ENCODE measurements around the gene RAD50.
A peak's percentile ranks its signal among the peaks of the same experiment; 100 is the strongest.

RAD50 gene

GRCh38 chr5:132641841-132642240, 85.1 kb downstream of the RAD50 start:
- Histone ChIP-seq H3K9me3 (ENCODE audit: control insufficient read depth in 5 of 5, low read length in 5 of 5) (no peaks in the 10 kb centered on the region), H3K27ac (ENCODE audit: low read depth, low read length) (no peak overlapping the region), H3K4me1 (ENCODE audit: control insufficient read depth in 5 of 5, insufficient read depth in 5 of 5, low read length in 5 of 5) (no peaks in the 10 kb centered on the region), H3K4me3 (ENCODE audit: low read depth in 1 of 5, low read length in 5 of 5) (no peak overlapping the region), H3K36me3 (ENCODE audit: control insufficient read depth in 5 of 5, insufficient read depth in 5 of 5, low read length in 5 of 5) (peaks cover 15 to 61% (median 50%) of the 10 kb centered on the region in 5 donors), H3K9ac (ENCODE audit: low read length in 5 of 5) (no peak overlapping the region), H3K27me3 (ENCODE audit: control insufficient read depth in 5 of 5, insufficient read depth in 4 of 5, low read length in 5 of 5) (no peaks in the 10 kb centered on the region)

DNA sequence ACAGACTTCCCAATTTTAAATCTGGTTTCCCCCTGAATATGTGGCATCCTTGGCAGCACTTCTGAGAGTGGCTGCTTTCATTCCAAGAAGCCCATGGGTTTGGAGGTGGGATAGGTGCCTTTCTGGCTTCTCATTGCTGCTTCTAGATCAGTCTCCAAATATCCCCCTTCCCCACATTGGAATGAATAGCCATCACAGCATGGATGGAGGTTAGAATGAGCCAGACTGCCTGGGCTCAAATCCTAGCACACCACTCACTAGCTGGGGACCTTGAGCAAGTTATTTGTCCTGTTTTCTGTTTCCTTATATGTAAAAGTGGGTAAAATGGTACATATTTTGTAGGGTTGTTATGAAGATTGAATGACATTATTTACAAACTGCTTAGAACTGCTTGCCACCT, 87.4 kb downstream of the RAD50 start:
- Histone ChIP-seq H3K27ac (ENCODE audit: low read depth, low read length) (no peak overlapping the region), H3K4me1 (ENCODE audit: control insufficient read depth in 5 of 5, insufficient read depth in 5 of 5, low read length in 5 of 5) (no peaks in the 10 kb centered on the region), H3K4me3 (ENCODE audit: low read depth in 1 of 5, low read length in 5 of 5) (no peak overlapping the region), H3K36me3 (ENCODE audit: control insufficient read depth in 5 of 5, insufficient read depth in 5 of 5, low read length in 5 of 5) (peaks cover 8 to 38% (median 32%) of the 10 kb centered on the region in 5 donors), H3K27me3 (ENCODE audit: control insufficient read depth in 5 of 5, insufficient read depth in 4 of 5, low read length in 5 of 5) (no peaks in the 10 kb centered on the region), H3K9me3 (ENCODE audit: control insufficient read depth in 5 of 5, low read length in 5 of 5) (peaks cover 0 to 10% (median 5%) of the 10 kb centered on the region in 5 donors), H3K9ac (ENCODE audit: low read length in 5 of 5) (no peak overlapping the region)

DNA sequence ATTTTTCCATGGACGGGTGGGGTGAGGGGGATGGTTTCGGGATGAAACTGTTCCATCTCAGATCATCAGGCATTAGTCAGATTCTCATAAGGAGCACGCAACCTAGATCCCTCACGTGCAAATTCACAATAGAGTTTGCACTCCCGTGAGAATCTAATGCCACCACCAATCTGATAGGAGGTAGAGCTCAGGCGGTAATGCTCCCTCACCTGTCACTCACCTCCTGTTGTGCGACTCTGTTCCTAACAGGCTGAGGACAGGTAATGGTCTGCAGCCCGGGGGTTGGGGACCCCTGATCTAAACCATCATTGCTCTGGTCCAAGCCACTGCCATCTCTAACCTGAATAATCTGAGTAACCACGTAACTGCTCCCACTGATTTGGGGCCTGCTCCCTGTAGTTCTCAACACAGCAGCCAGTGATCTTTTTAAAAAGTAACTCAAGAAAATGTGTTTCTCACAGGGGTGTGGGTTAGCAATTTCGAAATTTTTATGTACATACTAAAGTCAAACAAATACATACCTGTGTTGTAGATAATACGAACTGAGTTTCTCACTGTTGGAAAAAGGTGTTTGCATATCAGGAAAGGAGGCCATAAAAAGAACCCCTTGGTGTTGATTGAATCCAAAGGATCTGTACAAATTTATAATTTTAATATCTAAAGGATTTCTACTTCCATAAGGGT, 89.9 kb downstream of the RAD50 start:
- no peak overlapping the region for H3K9ac ChIP-seq (ENCODE audit: low read length in 5 of 5)
- H3K27ac ChIP-seq (ENCODE audit: low read depth, low read length) = no peak overlapping the region

GRCh38 chr5:132647473-132647872, 90.7 kb downstream of the RAD50 start:
- Histone ChIP-seq H3K27me3 (ENCODE audit: control insufficient read depth in 5 of 5, insufficient read depth in 4 of 5, low read length in 5 of 5) (peaks cover 0 to 1% (median 0%) of the 10 kb centered on the region in 5 donors), H3K9me3 (ENCODE audit: control insufficient read depth in 5 of 5, low read length in 5 of 5) (peaks cover 0 to 10% (median 5%) of the 10 kb centered on the region in 5 donors), H3K36me3 (ENCODE audit: control insufficient read depth in 5 of 5, insufficient read depth in 5 of 5, low read length in 5 of 5) (peaks cover 2 to 10% (median 8%) of the 10 kb centered on the region in 5 donors), H3K9ac (ENCODE audit: low read length in 5 of 5) (no peak overlapping the region), H3K4me3 (ENCODE audit: low read depth in 1 of 5, low read length in 5 of 5) (no peak overlapping the region), H3K4me1 (ENCODE audit: control insufficient read depth in 5 of 5, insufficient read depth in 5 of 5, low read length in 5 of 5) (no peaks in the 10 kb centered on the region), H3K27ac (ENCODE audit: low read depth, low read length) (no peak overlapping the region)

More for the DNA sequence above, 89.9 kb downstream of the RAD50 start:
- Histone ChIP-seq H3K36me3 (ENCODE audit: control insufficient read depth in 5 of 5, insufficient read depth in 5 of 5, low read length in 5 of 5) (peaks cover 5 to 16% (median 15%) of the 10 kb centered on the region in 5 donors), H3K4me1 (ENCODE audit: control insufficient read depth in 5 of 5, insufficient read depth in 5 of 5, low read length in 5 of 5) (no peaks in the 10 kb centered on the region), H3K4me3 (ENCODE audit: low read depth in 1 of 5, low read length in 5 of 5) (no peak overlapping the region), H3K9me3 (ENCODE audit: control insufficient read depth in 5 of 5, low read length in 5 of 5) (peaks cover 0 to 10% (median 5%) of the 10 kb centered on the region in 5 donors), H3K27me3 (ENCODE audit: control insufficient read depth in 5 of 5, insufficient read depth in 4 of 5, low read length in 5 of 5) (no peaks in the 10 kb centered on the region)

DNA sequence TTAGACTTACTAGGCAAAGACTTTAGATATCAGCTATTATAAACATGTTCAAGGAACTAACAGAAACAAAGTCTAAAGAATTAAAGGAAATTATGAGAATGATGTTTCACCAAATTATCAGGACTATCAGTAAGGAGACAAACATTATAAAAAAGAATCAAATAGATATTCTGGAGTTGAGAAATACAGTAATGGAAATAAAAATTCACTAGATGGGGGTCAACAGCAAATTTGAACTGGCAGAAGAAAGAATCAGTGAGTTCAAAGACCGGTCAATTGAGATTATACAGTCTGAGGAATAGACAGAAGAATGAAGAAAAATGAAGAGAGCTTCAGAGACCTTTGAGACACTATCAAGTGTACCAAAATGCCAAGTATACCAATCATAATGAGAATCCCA, 91.6 kb downstream of the RAD50 start:
- Histone ChIP-seq H3K4me1 (ENCODE audit: control insufficient read depth in 5 of 5, insufficient read depth in 5 of 5, low read length in 5 of 5) (no peaks in the 10 kb centered on the region), H3K9me3 (ENCODE audit: control insufficient read depth in 5 of 5, low read length in 5 of 5) (peaks cover 0 to 10% (median 5%) of the 10 kb centered on the region in 5 donors), H3K36me3 (ENCODE audit: control insufficient read depth in 5 of 5, insufficient read depth in 5 of 5, low read length in 5 of 5) (peaks cover 0 to 1% (median under 1%) of the 10 kb centered on the region in 5 donors), H3K27me3 (ENCODE audit: control insufficient read depth in 5 of 5, insufficient read depth in 4 of 5, low read length in 5 of 5) (peaks cover 0 to 2% (median 0%) of the 10 kb centered on the region in 5 donors), H3K4me3 (ENCODE audit: low read depth in 1 of 5, low read length in 5 of 5) (no peak overlapping the region), H3K9ac (ENCODE audit: low read length in 5 of 5) (no peak overlapping the region), H3K27ac (ENCODE audit: low read depth, low read length) (no peak overlapping the region)

- Histone ChIP-seq H3K9ac (ENCODE audit: low read length in 5 of 5) (no peak overlapping the region), H3K4me1 (ENCODE audit: control insufficient read depth in 5 of 5, insufficient read depth in 5 of 5, low read length in 5 of 5) (peaks cover 0 to 14% (median 12%) of the 10 kb centered on the region in 5 donors)
These were observed 95.2 kb downstream of the RAD50 start for GRCh38 chr5:132651838-132652469.

DNA sequence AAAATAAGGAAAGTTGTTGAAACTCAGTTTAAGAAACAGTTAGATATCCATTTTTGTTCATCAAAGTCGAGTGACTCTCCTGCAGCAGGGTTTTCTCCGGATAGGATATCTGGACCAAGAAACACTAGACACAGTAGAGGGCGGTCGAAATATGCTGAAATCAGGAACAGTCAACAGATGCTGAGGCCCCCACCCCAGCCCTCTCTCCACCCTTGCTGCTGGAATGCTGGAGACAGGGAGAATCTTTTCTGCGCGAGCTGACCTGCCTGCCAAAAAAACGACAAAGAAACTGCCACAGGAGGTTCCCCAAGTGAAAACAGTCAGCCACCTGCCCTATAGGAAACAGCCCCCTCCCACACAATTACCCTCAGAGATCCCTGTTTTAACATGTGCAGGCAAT, 96.9 kb downstream of the RAD50 start:
- Histone ChIP-seq H3K27ac (ENCODE audit: low read depth, low read length) (no peak overlapping the region), H3K36me3 (ENCODE audit: control insufficient read depth in 5 of 5, insufficient read depth in 5 of 5, low read length in 5 of 5) (no peaks in the 10 kb centered on the region), H3K27me3 (ENCODE audit: control insufficient read depth in 5 of 5, insufficient read depth in 4 of 5, low read length in 5 of 5) (peaks cover 0 to 20% (median 9%) of the 10 kb centered on the region in 5 donors), H3K9ac (ENCODE audit: low read length in 5 of 5) (no peak overlapping the region), H3K4me3 (ENCODE audit: low read depth in 1 of 5, low read length in 5 of 5) (no peak overlapping the region), H3K9me3 (ENCODE audit: control insufficient read depth in 5 of 5, low read length in 5 of 5) (peaks cover 0 to under 1% (median 0%) of the 10 kb centered on the region in 5 donors), H3K4me1 (ENCODE audit: control insufficient read depth in 5 of 5, insufficient read depth in 5 of 5, low read length in 5 of 5) (peaks cover 0 to 25% (median 22%) of the 10 kb centered on the region in 5 donors)

More at GRCh38 chr5:132651838-132652469, 95.2 kb downstream of the RAD50 start:
- Histone ChIP-seq H3K4me3 (ENCODE audit: low read depth in 1 of 5, low read length in 5 of 5) (no peak overlapping the region), H3K27ac (ENCODE audit: low read depth, low read length) (no peak overlapping the region), H3K27me3 (ENCODE audit: control insufficient read depth in 5 of 5, insufficient read depth in 4 of 5, low read length in 5 of 5) (peaks cover 0 to 17% (median 8%) of the 10 kb centered on the region in 5 donors), H3K9me3 (ENCODE audit: control insufficient read depth in 5 of 5, low read length in 5 of 5) (peaks cover 0 to 10% (median 5%) of the 10 kb centered on the region in 5 donors), H3K36me3 (ENCODE audit: control insufficient read depth in 5 of 5, insufficient read depth in 5 of 5, low read length in 5 of 5) (no peaks in the 10 kb centered on the region)

- Histone ChIP-seq H3K36me3 (ENCODE audit: control insufficient read depth in 5 of 5, insufficient read depth in 5 of 5, low read length in 5 of 5) (no peaks in the 10 kb centered on the region), H3K27ac (ENCODE audit: low read depth, low read length) (no peak overlapping the region), H3K4me3 (ENCODE audit: low read depth in 1 of 5, low read length in 5 of 5) (peak overlapping the region; percentile 13 to 62 (median 48)), H3K4me1 (ENCODE audit: control insufficient read depth in 5 of 5, insufficient read depth in 5 of 5, low read length in 5 of 5) (peaks cover 0 to 25% (median 22%) of the 10 kb centered on the region in 5 donors), H3K9ac (ENCODE audit: low read length in 5 of 5) (peak overlapping the region in 4 of 5 donors; percentile 8 to 52 (median 24)), H3K9me3 (ENCODE audit: control insufficient read depth in 5 of 5, low read length in 5 of 5) (no peaks in the 10 kb centered on the region), H3K27me3 (ENCODE audit: control insufficient read depth in 5 of 5, insufficient read depth in 4 of 5, low read length in 5 of 5) (peaks cover 0 to 20% (median 9%) of the 10 kb centered on the region in 5 donors)
These were observed 99.3 kb downstream of the RAD50 start for GRCh38 chr5:132655821-132656773.

DNA sequence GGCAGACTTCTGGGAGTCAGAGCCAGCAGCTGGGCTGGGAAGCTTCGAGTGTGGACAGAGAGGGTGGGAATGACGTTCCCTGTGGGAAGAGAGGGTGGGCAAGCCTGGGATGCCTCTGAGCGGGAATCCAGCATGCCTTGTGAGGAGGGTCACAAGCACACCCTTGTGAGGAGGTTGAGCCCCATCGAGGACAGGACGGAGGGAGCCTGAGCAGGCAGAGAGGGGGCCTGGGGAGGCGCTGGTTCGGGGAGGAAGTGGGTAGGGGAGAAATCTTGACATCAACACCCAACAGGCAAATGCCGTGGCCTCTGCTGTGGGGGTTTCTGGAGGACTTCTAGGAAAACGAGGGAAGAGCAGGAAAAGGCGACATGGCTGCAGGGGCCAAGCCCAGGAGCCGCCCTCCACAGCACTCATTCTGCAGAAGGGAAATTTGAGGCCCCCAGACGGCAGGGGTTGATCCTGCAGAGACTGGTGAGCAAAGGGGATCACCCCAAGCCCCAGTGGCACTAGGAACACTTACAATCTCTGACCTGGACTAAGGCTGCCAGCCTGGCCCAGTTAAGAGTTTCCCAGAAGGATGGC, 100.1 kb downstream of the RAD50 start:
- Histone ChIP-seq H3K36me3 (ENCODE audit: control insufficient read depth in 5 of 5, insufficient read depth in 5 of 5, low read length in 5 of 5) (no peaks in the 10 kb centered on the region), H3K27ac (ENCODE audit: low read depth, low read length) (peak overlapping the region; percentile 30), H3K9me3 (ENCODE audit: control insufficient read depth in 5 of 5, low read length in 5 of 5) (no peaks in the 10 kb centered on the region), H3K27me3 (ENCODE audit: control insufficient read depth in 5 of 5, insufficient read depth in 4 of 5, low read length in 5 of 5) (peaks cover 0 to 20% (median 9%) of the 10 kb centered on the region in 5 donors), H3K4me3 (ENCODE audit: low read depth in 1 of 5, low read length in 5 of 5) (peak overlapping the region; percentile 13 to 62 (median 48)), H3K9ac (ENCODE audit: low read length in 5 of 5) (peak overlapping the region in 2 of 5 donors; percentile 8 to 52), H3K4me1 (ENCODE audit: control insufficient read depth in 5 of 5, insufficient read depth in 5 of 5, low read length in 5 of 5) (peaks cover 0 to 25% (median 22%) of the 10 kb centered on the region in 5 donors)
